Upper lobe of left lung (tissue), 6 donors: ENCODE data around the gene ARID3B. TPM values are rescaled to one million over a fixed set of nuclear protein-coding genes. Genes with fewer than 3 reads are reported as not detected.

Source experiments
- ATAC-seq, 2 donors: fragments of 200-7000 bp; cut with Tn5 transposase; one replicate each; pipeline ENCODE4 v1.9.1; 2022; ENCODE audit warnings: mild to moderate bottlenecking in 2 of 2, moderate library complexity in 2 of 2; ENCODE audit not compliant: low FRiP score in 2 of 2
- DNase-seq, 2 donors: peaks; one replicate each; pipeline ENCODE4 v3.0.0-alpha.2; 2019 to 2020
- H3K27ac ChIP-seq, 4 donors: fragments of 200-600 bp; sonication (generic); one replicate each; pipeline ENCODE4 v1.5.1; 2016 to 2019
- H3K27me3 ChIP-seq, 4 donors: fragments of 200-600 bp; sonication (generic); one replicate each; pipeline ENCODE4 v1.5.1; 2017 to 2019
- H3K36me3 ChIP-seq, 4 donors: fragments of 200-600 bp; sonication (generic); one replicate each; pipeline ENCODE4 v1.5.1; 2016 to 2019
- H3K4me1 ChIP-seq, 4 donors: fragments of 200-600 bp; sonication (generic); one replicate each; pipeline ENCODE4 v1.5.1; 2018 to 2019
- H3K4me3 ChIP-seq, 4 donors: fragments of 200-600 bp; sonication (generic); one replicate each; pipeline ENCODE4 v1.5.1; 2017 to 2019; ENCODE audit warnings: mild to moderate bottlenecking in 2 of 4, moderate library complexity in 1 of 4
- H3K9me3 ChIP-seq, 4 donors: fragments of 200-600 bp; sonication (generic); one replicate each; pipeline ENCODE4 v1.5.1; 2018 to 2019
- CTCF ChIP-seq, 6 experiments: fragments of 450-650 bp in 4 of 6; fragments of 200-600 bp in 2 of 6; sonication (generic) in 2 of 6; IDR thresholded peaks; one replicate each; pipeline ENCODE4 v1.5.1; 2016 to 2019; ENCODE audit warnings: antibody characterized with exemption in 6 of 6
- EP300 ChIP-seq, 4 donors: sonication (generic); formaldehyde crosslinking; IDR thresholded peaks; one replicate each; pipeline ENCODE4 v1.5.1; 2017; ENCODE audit warnings: antibody characterized with exemption in 4 of 4, control low read depth in 2 of 4
- POLR2A ChIP-seq, 4 donors: fragments of 450-650 bp; IDR thresholded peaks; one replicate each; pipeline ENCODE4 v1.5.1; 2016 to 2017; ENCODE audit warnings: antibody characterized with exemption in 4 of 4, mild to moderate bottlenecking in 2 of 4
- POLR2AphosphoS5 ChIP-seq, 2 donors: sonication (generic); formaldehyde crosslinking; IDR thresholded peaks; one replicate each; pipeline ENCODE4 v1.5.1; 2017; ENCODE audit warnings: antibody characterized with exemption in 2 of 2
- WGBS, 2 donors: methylation state at CpG; one replicate each; pipeline ENCODE4 v1.1.5; 2017 to 2018; 5-methylcytosine and 5-hydroxymethylcytosine counted together
- total RNA-seq, 6 donors: library from RNA; depleted of rRNA in 4 of 6; stranded (reverse); fragments of >200 nt in 4 of 6; gene quantifications; one replicate each; pipeline versions ENCODE4 v1.1.0 to v1.2.1, GENCODE V29; 2016 to 2021
- donor health status: DM: no; HTN: no; CAD: no; lungs with moderate emphysema.
- donor health status: DM: no; HTN: yes; CAD: no; lungs with severe emphysema.

The ARID3B gene
- total RNA-seq, 6 donors from 2014 or later = 11.0 to 36.7 (median 14.6) TPM

DNA sequence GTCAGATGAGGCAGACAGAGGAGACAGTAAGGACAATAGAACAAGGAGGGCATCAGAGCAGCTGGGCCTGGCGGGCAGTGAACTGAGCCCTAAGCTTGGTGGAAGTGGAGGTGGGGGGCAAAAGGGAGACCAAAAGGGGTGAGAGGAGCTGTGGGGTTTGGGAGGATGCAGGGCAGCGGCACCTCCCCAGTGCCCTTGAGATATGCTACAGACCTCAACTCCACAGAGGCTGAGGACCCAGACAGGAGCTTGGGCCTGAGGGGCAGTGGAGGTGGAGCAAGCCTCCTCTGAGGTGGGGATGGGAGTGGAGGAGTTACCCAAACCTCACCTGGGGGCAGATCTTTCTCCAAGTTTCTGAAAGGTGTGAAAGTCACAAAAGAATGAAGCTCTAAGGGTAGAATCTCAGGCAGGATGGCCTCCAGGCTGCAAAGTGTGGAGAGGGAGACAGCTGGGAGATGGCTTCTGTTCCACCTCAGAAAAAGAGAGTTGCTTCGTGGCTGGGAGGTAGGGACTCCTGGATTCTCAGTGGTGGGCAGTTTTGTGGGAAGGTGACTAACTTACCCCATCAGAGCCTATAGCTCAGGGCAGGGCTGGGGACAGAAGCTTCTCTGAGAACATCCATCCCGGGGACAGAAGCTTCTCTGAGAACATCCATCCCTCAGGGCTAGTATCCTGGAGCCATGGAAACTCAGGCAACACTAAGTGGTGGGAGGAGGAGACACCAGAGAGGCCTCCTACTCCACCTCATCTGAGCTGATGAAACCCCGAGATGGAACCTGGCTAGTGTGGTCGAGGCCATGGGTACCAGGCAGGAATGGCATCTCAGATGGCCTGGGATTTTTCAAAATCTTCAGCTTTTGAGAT lies 72.3 kb downstream of the ARID3B start:
- no peak for DNase-seq
- peak overlapping the region in 1 of 4 donors; percentile 96 for H3K27ac ChIP-seq
- no peak overlapping the region for H3K4me3 ChIP-seq
- no peaks in the 10 kb centered on the region for H3K9me3 ChIP-seq
- no peaks in the 10 kb centered on the region for H3K27me3 ChIP-seq
- WGBS, 2 donors = 69 to 83% methylated on average over 6 of the region's 6 CpGs
- ATAC-seq = no peak
- peaks cover 19 to 37% (median 24%) of the 10 kb centered on the region in 4 donors for H3K4me1 ChIP-seq
- no peak for TF ChIP-seq EP300 (IDR thresholded peaks at IDR 0.05)
- TF ChIP-seq CTCF (IDR thresholded peaks at IDR 0.05) = no peak
- H3K36me3 ChIP-seq = no peaks in the 10 kb centered on the region

- no peaks in the 10 kb centered on the region for H3K27me3 ChIP-seq
- peaks cover 0 to 7% (median 1%) of the 10 kb centered on the region in 4 donors for H3K36me3 ChIP-seq
- peaks cover 22 to 45% (median 29%) of the 10 kb centered on the region in 4 donors for H3K4me1 ChIP-seq
- ATAC-seq = no peak
- 36 to 62% methylated on average over 25 to 38 of the region's 38 CpGs for WGBS, 2 donors
- TF ChIP-seq EP300 (IDR thresholded peaks at IDR 0.05) (no peak), CTCF (IDR thresholded peaks at IDR 0.05) (peak in 1 of 6 experiments; percentile 7)
- no peak for DNase-seq
- peak overlapping the region; percentile 74 to 99 (median 84) for H3K4me3 ChIP-seq
- peak overlapping the region; percentile 95 to 99 (median 98) for H3K27ac ChIP-seq
- no peaks in the 10 kb centered on the region for H3K9me3 ChIP-seq
These were observed 73.1 kb downstream of the ARID3B start for GRCh38 chr15:74613953-74614743.

DNA sequence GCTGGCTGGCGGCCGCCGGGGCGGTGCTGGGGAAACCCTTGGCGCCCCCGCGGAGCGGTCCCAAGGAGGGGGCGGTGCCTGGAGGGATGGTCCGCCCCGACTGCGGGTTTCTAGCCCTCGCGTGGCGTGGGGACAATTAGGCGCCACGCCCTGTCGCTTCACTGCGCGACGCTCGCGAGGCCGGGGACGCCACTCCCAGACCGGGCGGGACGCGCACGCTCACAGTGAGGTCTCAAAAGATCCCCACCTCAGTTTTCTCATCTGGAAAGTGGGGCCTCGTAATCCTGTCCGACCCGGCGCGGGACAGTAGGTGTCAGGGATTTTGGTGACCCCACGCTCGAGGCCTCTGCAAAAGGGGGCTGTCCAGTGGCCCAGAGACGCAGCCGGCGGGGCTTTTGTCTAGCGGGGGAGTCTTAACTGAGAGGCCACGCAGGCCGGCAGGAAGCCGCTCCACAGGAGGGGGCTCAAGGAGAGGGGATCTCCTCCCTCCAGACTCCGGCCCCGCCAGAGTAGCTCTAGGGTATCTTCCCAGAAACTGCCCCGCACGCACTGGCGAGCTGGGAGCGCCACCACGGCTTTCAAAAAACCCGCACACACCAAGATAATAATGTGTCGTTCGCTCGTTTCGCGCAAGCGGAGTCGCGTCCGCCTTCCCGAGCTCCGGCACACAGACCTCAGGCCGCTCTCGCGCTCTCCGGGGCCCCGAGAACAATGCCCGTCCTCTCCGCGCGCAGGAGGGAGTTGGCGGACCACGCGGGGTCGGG lies 73.9 kb downstream of the ARID3B start:
- ATAC-seq (peak; percentile 84 to 91), DNase-seq (peak; percentile 91 to 97)
- Histone ChIP-seq H3K36me3 (peaks cover 5 to 15% (median 9%) of the 10 kb centered on the region in 4 donors), H3K27me3 (no peaks in the 10 kb centered on the region), H3K4me1 (peaks cover 22 to 53% (median 29%) of the 10 kb centered on the region in 4 donors), H3K4me3 (peak overlapping the region; percentile 74 to 99 (median 84)), H3K9me3 (no peaks in the 10 kb centered on the region), H3K27ac (peak overlapping the region; percentile 95 to 99 (median 98))
- TF ChIP-seq CTCF (IDR thresholded peaks at IDR 0.05) (no peak), POLR2AphosphoS5 (IDR thresholded peaks at IDR 0.05) (peak in 1 of 2 donors; percentile 70), POLR2A (IDR thresholded peaks at IDR 0.05) (peak in 2 of 4 donors; percentile 43 to 48), EP300 (IDR thresholded peaks at IDR 0.05) (no peak)
- 0 to 5% methylated on average over 4 to 68 of the region's 76 CpGs for WGBS, 2 donors

- peak; percentile 90 to 93 for ATAC-seq
- peak within 1 kb of the TSS; percentile 84 to 99 (median 87) for H3K4me3 ChIP-seq
- 0 to 1% methylated on average over 7 to 40 of the region's 91 CpGs for WGBS, 2 donors
- peak; percentile 97 to 100 for DNase-seq
- H3K36me3 ChIP-seq = peaks cover 13 to 23% (median 17%) of the 10 kb centered on the region in 4 donors
- no peaks in the 10 kb centered on the region for H3K27me3 ChIP-seq
- H3K4me1 ChIP-seq = peaks cover 22 to 53% (median 33%) of the 10 kb centered on the region in 4 donors
- no peaks in the 10 kb centered on the region for H3K9me3 ChIP-seq
- TF ChIP-seq POLR2AphosphoS5 (IDR thresholded peaks at IDR 0.05) (peak; percentile 91 to 95), CTCF (IDR thresholded peaks at IDR 0.05) (peak in 2 of 6 experiments; percentile 6 to 7), POLR2A (IDR thresholded peaks at IDR 0.05) (peak in 3 of 4 donors; percentile 74 to 94 (median 81)), EP300 (IDR thresholded peaks at IDR 0.05) (peak in 1 of 4 donors; percentile 66)
- H3K27ac ChIP-seq = peak within 1 kb of the TSS; percentile 95 to 99 (median 98)
These were observed 74.7 kb downstream of the ARID3B start, which contains the start of gene CLK3 for GRCh38 chr15:74615508-74616365. TSS of gene CLK3 (plus strand) at chr15:74615836. CDS start at chr15:74619197, 3,361 bp downstream.
